NCI-H446 (cell line): Measurements from ENCODE around the gene KLHL17.

Experiments
- DNase-seq, 2 experiments: peaks; one replicate each; lab custom pipeline; 2025; lab: John Stamatoyannopoulos, UW

The KLHL17 gene

GRCh38 chr1:960363-961131, at the start of gene KLHL17:
Gene KLHL17, plus strand, starts transcription at chr1:960584. Its CDS starts 110 bp downstream, at chr1:960694.
- DNase-seq: peak in 1 of 2 experiments; percentile 76

GRCh38 chr1:910881-911721, 49.3 kb upstream of the KLHL17 start:
- DNase-seq: peak in 1 of 2 experiments; percentile 64

GRCh38 chr1:911875-912739, 48.3 kb upstream of the KLHL17 start:
- no peak for DNase-seq

GRCh38 chr1:912740-913301, 47.6 kb upstream of the KLHL17 start:
- no peak for DNase-seq

GRCh38 chr1:913491-914130, 46.8 kb upstream of the KLHL17 start:
- no peak for DNase-seq

- no peak for DNase-seq
Measured at GRCh38 chr1:914131-914890, 46.1 kb upstream of the KLHL17 start.

- DNase-seq: no peak
Measured at GRCh38 chr1:914891-915280, 45.5 kb upstream of the KLHL17 start.

GRCh38 chr1:915295-916172, 44.9 kb upstream of the KLHL17 start:
- DNase-seq: no peak

- no peak for DNase-seq
Measured at GRCh38 chr1:916173-917075, 44.0 kb upstream of the KLHL17 start.

GRCh38 chr1:917076-917459, 43.3 kb upstream of the KLHL17 start:
- DNase-seq: no peak

GRCh38 chr1:917466-918091, 42.8 kb upstream of the KLHL17 start:
- DNase-seq: no peak

- DNase-seq: no peak
Measured at GRCh38 chr1:918353-918752, 42.0 kb upstream of the KLHL17 start.

GRCh38 chr1:918843-919242, 41.5 kb upstream of the KLHL17 start:
- DNase-seq: no peak

- DNase-seq: no peak
Measured at GRCh38 chr1:919271-919872, 41.0 kb upstream of the KLHL17 start.

- DNase-seq: no peak
Measured at GRCh38 chr1:920010-920409, 40.4 kb upstream of the KLHL17 start.

GRCh38 chr1:920521-920920, 39.9 kb upstream of the KLHL17 start:
- no peak for DNase-seq

- DNase-seq: peak; percentile 79 to 92
Measured at GRCh38 chr1:921011-921837, 39.2 kb upstream of the KLHL17 start.
